GM12865 (cell line): ENCODE measurements around the gene GTPBP1.
A peak's percentile ranks its signal among the peaks of the same experiment; 100 is the strongest.

Experiments used
- DNase-seq: peaks from one replicate; pipeline ENCODE4 v3.0.0; 2010; ENCODE audit warnings: low read depth
- H3K4me3 ChIP-seq: 2 replicates; pipeline ENCODE4 v1.5.1; 2011; ENCODE audit warnings: mild to moderate bottlenecking, low read depth, low read length, control low read depth
- CTCF ChIP-seq: IDR thresholded peaks from 2 replicates; pipeline ENCODE4 v1.5.1; 2011; ENCODE audit warnings: low read length, control low read depth, low read depth, inconsistent platforms; ENCODE audit not compliant: insufficient read depth; ENCODE audit errors: missing control alignments

GTPBP1 gene

GRCh38 chr22:38724926-38725571, 19.3 kb downstream of the GTPBP1 start:
- no peak overlapping the region for H3K4me3 ChIP-seq
- peak; percentile 46 for DNase-seq
- TF ChIP-seq CTCF: peak; percentile 47

GRCh38 chr22:38725900-38726655, 20.3 kb downstream of the GTPBP1 start:
- TF ChIP-seq CTCF: no peak
- no peak for DNase-seq
- H3K4me3 ChIP-seq: no peak overlapping the region

- TF ChIP-seq CTCF: no peak
- no peak overlapping the region for H3K4me3 ChIP-seq
- DNase-seq: no peak
Measured at GRCh38 chr22:38727123-38727522, 21.4 kb downstream of the GTPBP1 start.

- no peak overlapping the region for H3K4me3 ChIP-seq
- TF ChIP-seq CTCF: no peak
- DNase-seq: no peak
Measured at GRCh38 chr22:38727530-38728451, 22.0 kb downstream of the GTPBP1 start.

GRCh38 chr22:38728871-38729796, 23.4 kb downstream of the GTPBP1 start:
- no peak for TF ChIP-seq CTCF
- no peak overlapping the region for H3K4me3 ChIP-seq
- no peak for DNase-seq

- no peak overlapping the region for H3K4me3 ChIP-seq
- DNase-seq: no peak
- no peak for TF ChIP-seq CTCF
Measured at GRCh38 chr22:38729946-38730345, 24.2 kb downstream of the GTPBP1 start.
